ENCODE data around the gene FRAT2.
A peak's percentile ranks its signal among the peaks of the same experiment; 100 is the strongest.
"Not testable (repeated sequence)": the region's sequence is repeated elsewhere in the genome, so short reads cannot be mapped to it uniquely, and the experiment has no call there.

The FRAT2 gene

GRCh38 chr10:97355571-97355975, 21.0 kb upstream of the FRAT2 start:
- DNase-seq, result no peak

GRCh38 chr10:97353945-97354344, 19.4 kb upstream of the FRAT2 start:
- DNase-seq, result no peak

- no peak for DNase-seq
Observed at GRCh38 chr10:97349752-97350513, 15.4 kb upstream of the FRAT2 start.

GRCh38 chr10:97347317-97347716, 12.8 kb upstream of the FRAT2 start:
- DNase-seq, result no peak

- not testable (repeated sequence) for DNase-seq
Observed at GRCh38 chr10:97343664-97344063, 9.1 kb upstream of the FRAT2 start.

GRCh38 chr10:97341416-97341815, 6.9 kb upstream of the FRAT2 start:
- no peak for DNase-seq

- DNase-seq, result no peak
Observed at GRCh38 chr10:97338041-97338440, 3.5 kb upstream of the FRAT2 start.

GRCh38 chr10:97336942-97337831, 2.7 kb upstream of the FRAT2 start:
- no peak for DNase-seq

- DNase-seq, result no peak
Observed at GRCh38 chr10:97336446-97336845, 1.9 kb upstream of the FRAT2 start.

GRCh38 chr10:97336006-97336405, 1.5 kb upstream of the FRAT2 start:
- DNase-seq, result no peak

- DNase-seq, result no peak
Observed at GRCh38 chr10:97335188-97335619, 675 bp upstream of the FRAT2 start.

GRCh38 chr10:97333601-97334369, 744 bp downstream of the FRAT2 start:
- DNase-seq, result no peak

- no peak for DNase-seq
Observed at GRCh38 chr10:97333351-97333600, 1.3 kb downstream of the FRAT2 start.

GRCh38 chr10:97332591-97333350, 1.8 kb downstream of the FRAT2 start:
- DNase-seq, result peak; percentile 1

- no peak for DNase-seq
Observed at GRCh38 chr10:97331153-97331703, 3.3 kb downstream of the FRAT2 start.

GRCh38 chr10:97329766-97330165, 4.8 kb downstream of the FRAT2 start:
- no peak for DNase-seq

- DNase-seq, result no peak
Observed at GRCh38 chr10:97328646-97329453, 5.7 kb downstream of the FRAT2 start.

GRCh38 chr10:97327348-97328294, 6.9 kb downstream of the FRAT2 start:
- no peak for DNase-seq

GRCh38 chr10:97325754-97326153, 8.8 kb downstream of the FRAT2 start:
- no peak for DNase-seq

- no peak for DNase-seq
Observed at GRCh38 chr10:97323501-97323900, 11.0 kb downstream of the FRAT2 start.
